Ishikawa (cell line): ENCODE results near the gene SMO.

Experiments
- CEBPB ChIP-seq: IDR thresholded peaks from 2 replicates; pipeline ENCODE4 v1.6.1; 2012
- CREB1 ChIP-seq: IDR thresholded peaks from 2 replicates; pipeline ENCODE4 v1.6.1; 2012; ENCODE audit warnings: low read depth
- EGR1 ChIP-seq: IDR thresholded peaks from 2 replicates; pipeline ENCODE4 v1.6.1; 2012
- EP300 ChIP-seq: IDR thresholded peaks from 2 replicates; pipeline ENCODE4 v1.6.1; 2012; ENCODE audit warnings: borderline replicate concordance
- FOXM1 ChIP-seq: IDR thresholded peaks from 2 replicates; pipeline ENCODE4 v1.6.1; 2012; ENCODE audit warnings: low read depth, borderline replicate concordance
- NFIC ChIP-seq: IDR thresholded peaks from 2 replicates; pipeline ENCODE4 v1.6.1; 2012
- RAD21 ChIP-seq: IDR thresholded peaks from 2 replicates; pipeline ENCODE4 v1.6.1; 2012; ENCODE audit warnings: low read depth
- TAF1 ChIP-seq: IDR thresholded peaks from 2 replicates; pipeline ENCODE4 v1.6.1; 2012; ENCODE audit warnings: low read depth, mild to moderate bottlenecking
- TCF12 ChIP-seq: IDR thresholded peaks from 2 replicates; pipeline ENCODE4 v1.6.1; 2012; ENCODE audit warnings: low read depth
- TEAD4 ChIP-seq: IDR thresholded peaks from 2 replicates; pipeline ENCODE4 v1.6.1; 2012
- YY1 ChIP-seq: IDR thresholded peaks from 2 replicates; pipeline ENCODE4 v1.6.1; 2012; ENCODE audit warnings: low read depth
- ZBTB7A ChIP-seq: IDR thresholded peaks from 2 replicates; pipeline ENCODE4 v1.6.1; 2012; ENCODE audit warnings: low read depth
- TF ChIP-seq, protein P1 (sequence below): IDR thresholded peaks from 2 replicates; pipeline ENCODE4 v1.6.1; 2012
- TF ChIP-seq, protein P2 (sequence below): IDR thresholded peaks from 2 replicates; pipeline ENCODE4 v1.6.1; 2012; ENCODE audit warnings: low read depth, mild to moderate bottlenecking
- TF ChIP-seq, protein P3 (sequence below): IDR thresholded peaks from 2 replicates; pipeline ENCODE4 v1.6.1; 2012

SMO gene

DNA sequence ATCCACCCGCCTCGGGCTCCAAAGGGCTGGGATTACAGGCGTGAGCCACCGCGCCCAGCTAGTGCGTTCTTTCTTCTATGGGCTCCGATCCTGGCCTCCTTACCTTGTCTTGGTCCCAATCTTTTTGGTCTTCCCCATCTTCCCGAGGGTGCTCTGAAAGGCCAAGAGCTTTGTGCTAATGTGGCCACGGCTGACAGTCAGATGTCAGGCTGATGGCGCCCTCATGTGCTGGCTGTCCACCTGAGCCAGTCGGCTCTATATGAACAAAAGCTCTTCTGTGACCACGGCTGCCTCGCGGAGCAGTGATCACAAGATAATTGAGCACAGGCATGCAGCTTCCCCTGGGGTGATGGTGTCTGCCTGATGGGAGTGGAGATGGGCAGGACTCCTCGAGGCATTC lies 25.4 kb downstream of the SMO start:
- TF ChIP-seq ZBTB7A (no peak), RAD21 (peak; percentile 50)

DNA sequence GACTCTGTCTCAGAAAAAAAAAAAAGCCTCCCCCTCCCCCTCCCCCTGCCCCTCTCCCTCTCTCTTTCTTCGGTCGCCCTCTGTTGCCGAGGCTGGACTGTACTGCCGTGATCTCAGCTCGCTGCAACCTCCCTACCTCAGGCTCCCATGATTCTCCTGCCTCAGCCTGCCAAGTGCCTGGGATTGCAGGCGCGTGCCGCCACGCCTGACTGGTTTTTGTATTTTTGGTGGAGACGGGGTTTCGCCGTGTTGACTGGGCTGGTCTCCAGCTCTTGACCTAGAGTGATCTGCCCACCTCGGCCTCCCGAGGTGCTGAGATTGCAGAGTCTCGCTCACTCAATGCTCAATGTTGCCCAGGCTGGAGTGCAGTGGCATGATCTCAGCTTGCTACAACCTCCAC lies 27.3 kb downstream of the SMO start:
- TF ChIP-seq TEAD4: peak; percentile 14; the same call in 1 of the 2 replicates
- TF ChIP-seq NFIC: peak; percentile 66
- TF ChIP-seq, protein P1, sequence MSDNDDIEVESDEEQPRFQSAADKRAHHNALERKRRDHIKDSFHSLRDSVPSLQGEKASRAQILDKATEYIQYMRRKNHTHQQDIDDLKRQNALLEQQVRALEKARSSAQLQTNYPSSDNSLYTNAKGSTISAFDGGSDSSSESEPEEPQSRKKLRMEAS: peak; percentile 49

DNA sequence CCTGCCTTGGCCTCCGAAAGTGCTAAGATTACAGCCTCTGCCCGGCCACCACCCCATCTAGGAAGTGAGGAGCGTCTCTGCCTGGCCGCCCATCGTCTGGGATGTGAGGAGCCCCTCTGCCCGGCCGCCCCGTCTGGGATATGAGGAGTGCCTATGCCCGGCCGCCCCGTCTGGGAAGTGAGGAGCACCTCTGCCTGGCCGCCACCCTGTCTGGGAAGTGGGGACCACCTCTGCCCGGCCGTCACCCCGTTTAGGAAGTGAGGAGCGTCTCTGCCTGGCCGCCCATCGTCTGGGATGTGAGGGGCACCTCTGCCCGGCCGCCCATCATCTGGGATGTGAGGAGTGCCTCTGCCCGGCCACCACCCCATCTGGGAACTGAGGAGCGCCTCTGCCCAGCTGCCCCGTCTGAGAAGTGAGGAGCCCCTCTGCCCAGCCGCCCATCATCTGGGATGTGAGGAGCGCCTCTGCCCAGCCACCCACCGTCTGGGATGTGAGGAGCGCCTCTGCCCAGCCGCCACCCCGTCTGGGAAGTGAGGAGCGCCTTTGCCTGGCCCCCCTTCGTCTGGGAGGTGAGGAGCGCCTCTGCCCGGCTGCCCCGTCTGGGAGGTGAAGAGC lies 27.8 kb downstream of the SMO start:
- TF ChIP-seq, protein P1: 0 out of 2 replicates have a peak, but pooled peaks have one; percentile 2

DNA sequence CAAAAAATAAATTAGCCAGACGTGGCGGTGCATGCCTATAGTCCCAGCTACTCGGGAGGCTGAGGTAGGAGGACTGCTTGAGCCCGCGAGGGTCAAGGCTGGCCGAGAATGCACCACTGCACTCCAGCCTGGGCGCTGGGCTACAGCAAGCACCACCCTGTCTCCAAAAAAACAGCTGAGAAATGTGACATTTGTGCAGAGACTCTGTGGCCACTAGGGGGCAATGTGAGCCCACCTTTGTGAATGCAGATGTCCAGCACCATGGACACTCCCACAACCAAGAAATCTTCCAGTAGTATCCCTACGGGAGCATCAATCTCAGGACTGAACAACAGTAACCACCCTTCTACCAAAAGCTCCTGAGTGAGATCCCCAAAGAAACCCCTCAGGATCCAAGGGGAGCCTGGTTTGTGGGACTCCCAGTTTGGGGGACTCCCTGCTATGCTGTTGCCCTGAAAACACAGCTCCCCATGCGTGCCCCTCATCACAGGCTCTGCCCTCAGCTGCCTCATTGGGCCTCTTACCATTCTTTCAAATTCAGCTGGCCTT lies 30.2 kb downstream of the SMO start:
- TF ChIP-seq YY1: peak; percentile 37; the same call in 1 of the 2 replicates
- no peak for TF ChIP-seq TCF12
- peak; percentile 40; the same call in 1 of the 2 replicates for TF ChIP-seq TEAD4
- TF ChIP-seq, protein P1: no peak
- TF ChIP-seq, protein P2, sequence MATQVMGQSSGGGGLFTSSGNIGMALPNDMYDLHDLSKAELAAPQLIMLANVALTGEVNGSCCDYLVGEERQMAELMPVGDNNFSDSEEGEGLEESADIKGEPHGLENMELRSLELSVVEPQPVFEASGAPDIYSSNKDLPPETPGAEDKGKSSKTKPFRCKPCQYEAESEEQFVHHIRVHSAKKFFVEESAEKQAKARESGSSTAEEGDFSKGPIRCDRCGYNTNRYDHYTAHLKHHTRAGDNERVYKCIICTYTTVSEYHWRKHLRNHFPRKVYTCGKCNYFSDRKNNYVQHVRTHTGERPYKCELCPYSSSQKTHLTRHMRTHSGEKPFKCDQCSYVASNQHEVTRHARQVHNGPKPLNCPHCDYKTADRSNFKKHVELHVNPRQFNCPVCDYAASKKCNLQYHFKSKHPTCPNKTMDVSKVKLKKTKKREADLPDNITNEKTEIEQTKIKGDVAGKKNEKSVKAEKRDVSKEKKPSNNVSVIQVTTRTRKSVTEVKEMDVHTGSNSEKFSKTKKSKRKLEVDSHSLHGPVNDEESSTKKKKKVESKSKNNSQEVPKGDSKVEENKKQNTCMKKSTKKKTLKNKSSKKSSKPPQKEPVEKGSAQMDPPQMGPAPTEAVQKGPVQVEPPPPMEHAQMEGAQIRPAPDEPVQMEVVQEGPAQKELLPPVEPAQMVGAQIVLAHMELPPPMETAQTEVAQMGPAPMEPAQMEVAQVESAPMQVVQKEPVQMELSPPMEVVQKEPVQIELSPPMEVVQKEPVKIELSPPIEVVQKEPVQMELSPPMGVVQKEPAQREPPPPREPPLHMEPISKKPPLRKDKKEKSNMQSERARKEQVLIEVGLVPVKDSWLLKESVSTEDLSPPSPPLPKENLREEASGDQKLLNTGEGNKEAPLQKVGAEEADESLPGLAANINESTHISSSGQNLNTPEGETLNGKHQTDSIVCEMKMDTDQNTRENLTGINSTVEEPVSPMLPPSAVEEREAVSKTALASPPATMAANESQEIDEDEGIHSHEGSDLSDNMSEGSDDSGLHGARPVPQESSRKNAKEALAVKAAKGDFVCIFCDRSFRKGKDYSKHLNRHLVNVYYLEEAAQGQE: peak; percentile 71
- no peak for TF ChIP-seq EGR1
- peak; percentile 98 for TF ChIP-seq RAD21

DNA sequence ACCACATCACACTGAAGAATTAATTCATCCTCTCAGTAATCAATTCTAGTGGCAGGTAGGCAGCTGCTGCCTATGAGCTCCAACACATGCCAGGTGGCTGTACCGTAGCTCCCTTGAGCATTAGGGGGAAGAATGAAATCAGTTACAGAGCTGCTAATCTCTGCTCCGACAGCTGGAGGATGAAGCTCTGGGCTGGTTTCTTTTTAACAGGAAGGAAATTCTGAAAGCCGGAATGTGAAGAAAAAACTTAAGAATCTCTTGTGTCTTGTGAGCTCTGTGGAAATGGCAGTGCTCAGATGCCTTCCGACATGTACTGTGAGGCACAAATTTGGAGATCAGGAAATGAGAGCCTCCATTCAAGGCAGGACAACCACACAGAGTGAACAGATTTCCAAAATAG lies 33.6 kb downstream of the SMO start:
- TF ChIP-seq, protein P3, sequence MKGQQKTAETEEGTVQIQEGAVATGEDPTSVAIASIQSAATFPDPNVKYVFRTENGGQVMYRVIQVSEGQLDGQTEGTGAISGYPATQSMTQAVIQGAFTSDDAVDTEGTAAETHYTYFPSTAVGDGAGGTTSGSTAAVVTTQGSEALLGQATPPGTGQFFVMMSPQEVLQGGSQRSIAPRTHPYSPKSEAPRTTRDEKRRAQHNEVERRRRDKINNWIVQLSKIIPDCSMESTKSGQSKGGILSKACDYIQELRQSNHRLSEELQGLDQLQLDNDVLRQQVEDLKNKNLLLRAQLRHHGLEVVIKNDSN: no peak
- TF ChIP-seq, protein P1: no peak
- TF ChIP-seq EGR1: no peak
- no peak for TF ChIP-seq TAF1
- no peak for TF ChIP-seq CEBPB
- no peak for TF ChIP-seq TCF12
- no peak for TF ChIP-seq CREB1
- TF ChIP-seq EP300: no peak
- TF ChIP-seq, protein P2: no peak
- TF ChIP-seq ZBTB7A: no peak
- no peak for TF ChIP-seq YY1
- no peak for TF ChIP-seq FOXM1
- TF ChIP-seq RAD21: no peak
- no peak for TF ChIP-seq NFIC
- TF ChIP-seq TEAD4: no peak

DNA sequence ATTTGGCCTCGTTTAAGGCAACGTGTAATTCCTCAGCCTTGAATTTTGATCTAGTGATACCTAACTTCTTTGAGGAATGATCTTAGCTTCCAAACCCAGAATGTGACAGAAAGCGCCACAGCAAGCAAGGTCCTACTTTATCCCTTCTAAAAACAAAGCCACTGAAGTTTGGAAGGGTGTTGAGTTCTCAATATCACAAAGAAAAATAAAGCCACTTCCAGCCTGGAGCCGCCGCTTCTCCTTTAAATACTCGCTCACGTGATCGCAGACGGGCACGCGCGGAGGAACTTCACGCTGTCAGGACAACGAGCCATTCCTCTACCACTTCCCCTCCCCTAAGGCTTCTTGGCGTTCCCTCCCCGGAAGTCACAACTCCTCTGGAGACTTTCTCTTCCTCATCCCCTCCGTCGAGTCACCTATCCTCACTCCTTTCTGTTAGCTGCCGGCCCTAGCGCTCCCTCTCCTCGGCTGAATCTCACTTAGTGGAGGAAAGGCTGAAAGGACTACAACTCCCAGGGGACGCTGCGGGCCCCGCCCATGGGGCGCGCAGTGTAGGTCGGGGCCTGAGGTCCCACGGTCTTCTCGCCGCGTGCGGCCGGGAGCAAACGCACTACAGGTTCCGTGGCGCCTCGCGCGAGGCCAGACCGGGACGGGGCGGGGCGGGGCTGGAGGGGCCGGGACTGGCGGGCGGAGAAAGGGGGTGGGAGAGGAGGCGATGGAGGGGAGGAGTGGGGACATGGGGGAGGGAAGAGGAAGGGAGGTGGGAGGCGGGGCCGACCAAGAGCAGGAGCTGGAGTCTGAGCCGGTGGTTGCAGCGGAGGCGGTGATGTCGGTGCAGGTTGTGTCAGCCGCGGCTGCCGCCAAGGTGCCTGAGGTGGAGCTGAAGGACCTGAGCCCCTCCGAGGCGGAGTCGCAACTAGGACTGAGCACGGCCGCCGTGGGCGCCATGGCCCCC lies 36.1 kb downstream of the SMO start, which contains the start of gene AHCYL2:
Gene AHCYL2 (plus strand): TSS at position 780 of the 955 bp plus-strand sequence.
- TF ChIP-seq, protein P1: peak; percentile 83
- TF ChIP-seq RAD21 (no peak), EP300 (peak; percentile 36; the same call in 1 of the 2 replicates), EGR1 (peak; percentile 43; the same call in 1 of the 2 replicates), NFIC (peak; percentile 34; the same call in 1 of the 2 replicates), TEAD4 (peak; percentile 34; the same call in 1 of the 2 replicates), CEBPB (no peak), TAF1 (0 out of 2 replicates have a peak, but pooled peaks have one; percentile 62), TCF12 (peak; percentile 69), CREB1 (no peak), ZBTB7A (no peak; the same call in 1 of the 2 replicates), YY1 (peak; percentile 75; the same call in 1 of the 2 replicates)
- TF ChIP-seq, protein P3: peak; percentile 97
